HS-5 (cell line): ENCODE data around the gene THBS3.
"Not testable (repeated sequence)": the region's sequence is repeated elsewhere in the genome, so short reads cannot be mapped to it uniquely, and the experiment has no call there.

Experiments
- DNase-seq: peaks from one replicate; pipeline ENCODE4 v3.0.0-alpha.2; 2012; ENCODE audit warnings: low read depth

Gene THBS3

DNA sequence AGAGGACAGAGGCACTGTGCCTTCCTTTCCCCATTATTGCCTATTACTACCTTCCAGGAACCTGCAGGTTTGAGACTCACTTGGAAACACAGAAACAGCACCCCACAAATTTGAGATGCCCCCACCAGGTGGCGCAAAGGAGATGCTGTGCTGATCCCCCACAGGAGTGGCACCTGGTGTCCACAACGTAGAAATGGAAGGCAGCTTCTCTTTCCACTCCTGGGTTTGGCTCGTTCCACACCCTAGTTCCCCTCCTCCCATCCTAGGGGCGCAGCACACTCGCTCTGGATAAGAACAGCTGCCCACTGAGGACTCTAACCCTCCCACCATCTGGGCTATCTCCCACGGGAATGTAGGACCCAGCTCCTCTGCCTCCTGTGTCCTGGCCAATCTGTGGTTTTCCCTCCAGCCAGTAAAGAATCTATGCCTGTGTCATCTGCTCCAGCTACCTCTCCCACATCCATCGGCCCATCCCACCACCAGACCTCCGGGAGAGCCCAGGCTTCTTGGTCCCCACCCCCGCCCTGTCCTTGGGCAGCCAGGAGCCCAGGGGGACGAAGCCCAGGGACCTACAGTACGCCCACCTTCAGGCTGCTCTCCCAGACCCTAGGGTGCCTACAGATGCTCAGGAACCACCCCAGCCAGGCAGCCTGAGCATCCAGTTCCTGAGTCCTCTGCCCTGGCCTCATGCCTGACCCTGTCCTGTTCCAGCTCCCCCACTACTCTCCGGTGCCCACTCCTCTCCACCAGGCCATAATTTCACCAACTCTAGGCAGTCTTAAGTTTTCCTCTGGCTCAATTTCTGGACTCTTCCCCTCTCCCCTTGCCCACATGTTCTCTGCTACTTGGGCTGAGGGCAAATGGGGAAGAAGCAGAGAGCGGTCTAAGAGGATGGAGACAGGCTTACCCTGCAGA lies 549 bp downstream of the THBS3 start:
- peak; percentile 65 for DNase-seq

DNA sequence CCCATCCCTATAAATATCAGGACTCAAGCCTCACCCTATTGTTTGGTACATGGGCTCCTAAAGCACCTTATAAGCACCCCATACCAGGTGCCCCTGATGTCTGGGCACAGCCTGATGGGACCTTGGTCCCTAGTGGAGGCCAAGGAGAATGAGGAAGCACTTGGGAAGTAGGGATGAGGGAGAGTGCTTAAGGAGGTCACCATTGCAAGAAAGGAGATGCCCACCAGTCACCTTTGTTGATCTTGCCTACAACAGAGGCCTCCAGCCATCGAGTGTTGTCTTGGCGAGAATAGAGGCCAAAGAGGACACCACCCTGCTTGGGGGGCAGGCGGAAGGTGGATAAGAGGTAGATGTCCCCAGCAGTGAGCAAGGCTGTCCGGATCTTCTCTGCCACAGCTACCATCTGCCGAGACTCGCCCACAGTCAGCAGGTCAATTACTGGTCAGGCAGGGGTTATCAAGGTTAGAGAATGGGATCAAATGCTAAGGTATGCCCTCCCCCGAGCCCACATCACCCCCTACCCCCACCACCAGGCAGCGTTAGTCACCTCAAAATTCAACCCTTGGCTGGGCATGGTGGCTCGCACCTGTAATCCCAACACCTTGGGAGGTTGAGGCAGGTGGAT lies 1.6 kb downstream of the THBS3 start:
- DNase-seq, result no peak

DNA sequence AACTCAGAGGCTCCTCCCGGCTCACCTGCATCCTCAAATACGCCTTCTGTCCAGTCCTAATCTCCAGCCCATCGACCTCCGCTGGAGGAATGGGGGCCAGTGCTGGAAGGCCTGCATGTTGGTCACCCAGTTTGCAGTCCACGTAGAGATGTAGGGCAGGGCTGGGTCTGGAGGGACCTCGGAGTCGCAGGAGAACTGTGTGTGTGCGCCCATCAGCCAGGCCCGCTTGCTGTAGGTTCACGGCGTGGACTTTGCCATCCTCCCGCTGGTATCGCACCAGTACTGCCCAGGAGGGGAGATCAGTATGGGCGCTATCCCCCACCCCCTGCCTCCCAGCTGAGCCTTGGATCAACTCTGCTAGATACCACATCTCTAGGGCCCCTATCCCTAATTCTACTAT lies 2.7 kb downstream of the THBS3 start:
- DNase-seq, result no peak

DNA sequence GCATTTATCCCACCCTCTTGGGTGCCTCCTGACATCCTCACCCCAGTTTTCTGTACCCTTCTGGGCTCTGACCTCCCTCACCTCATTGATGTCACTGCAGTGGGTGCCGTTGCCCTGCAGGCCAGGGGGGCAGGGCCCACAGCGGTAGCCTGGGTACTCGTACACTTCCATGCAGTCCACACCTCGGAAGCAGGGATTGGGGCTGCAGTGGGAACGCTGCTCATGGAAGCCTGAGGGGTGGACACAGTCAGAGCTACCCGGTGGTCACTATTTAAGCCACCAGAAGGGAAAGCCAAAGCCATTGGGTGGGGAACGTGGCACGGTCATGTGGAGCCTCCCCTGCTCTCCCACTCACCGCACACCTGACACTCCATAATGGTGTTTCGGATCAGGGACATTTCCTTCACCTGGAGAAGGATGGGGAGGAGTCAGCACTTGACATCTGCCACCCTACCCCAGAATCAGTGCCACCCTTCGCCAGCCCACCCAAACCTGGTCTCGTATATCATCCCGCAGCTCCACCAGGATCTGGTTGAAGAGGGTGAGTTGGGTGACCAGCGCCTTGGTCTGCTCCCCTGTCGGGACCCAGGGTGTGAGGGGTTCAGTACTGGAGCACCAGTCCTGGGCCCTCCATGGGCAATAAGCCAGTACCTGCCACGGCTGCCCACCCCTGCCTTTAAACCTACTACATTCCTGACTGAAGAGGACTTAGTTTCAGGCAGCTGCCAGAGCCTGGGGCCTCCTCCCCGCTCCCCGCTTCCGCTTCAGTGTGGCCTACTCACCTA lies 4.8 kb downstream of the THBS3 start:
- no peak for DNase-seq

DNA sequence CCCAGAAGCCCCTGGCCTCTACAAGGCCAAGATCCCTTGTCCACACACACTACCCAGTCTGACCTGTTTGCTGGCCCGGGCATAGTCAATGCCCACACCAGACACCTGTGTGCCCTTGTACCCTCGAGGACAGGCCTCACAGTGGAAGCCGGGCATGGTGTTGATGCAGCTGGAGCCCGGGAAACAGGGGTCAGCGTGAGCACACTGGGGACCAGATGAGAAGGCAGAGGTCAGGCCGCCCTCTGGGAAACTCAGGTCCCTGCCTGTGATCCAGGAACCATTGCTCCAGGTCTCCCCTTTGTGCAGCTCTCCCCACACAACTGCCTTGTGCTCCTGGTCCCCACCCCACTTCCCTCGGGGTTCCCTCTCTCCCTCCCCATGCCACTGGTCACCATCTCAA lies 5.5 kb downstream of the THBS3 start:
- no peak for DNase-seq

DNA sequence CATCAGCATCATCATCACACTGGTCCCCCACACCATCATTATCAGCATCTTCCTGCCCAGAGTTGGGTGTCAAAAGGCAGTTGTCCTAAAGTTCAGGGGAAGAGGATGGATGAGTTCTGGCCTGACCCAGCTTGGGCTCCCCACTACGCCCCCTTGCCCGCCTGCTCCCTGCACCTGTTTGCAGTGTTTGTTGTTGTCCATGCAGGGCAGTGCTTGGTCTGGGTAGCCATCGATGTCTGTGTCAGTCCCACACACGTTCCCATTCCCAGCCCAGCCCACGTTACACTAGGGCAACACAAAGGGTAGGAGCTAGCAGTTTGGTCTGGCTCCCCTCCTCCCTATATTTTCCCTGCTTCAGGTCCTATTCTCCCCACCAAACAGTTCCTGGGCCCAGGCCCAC lies 6.8 kb downstream of the THBS3 start:
- DNase-seq, result no peak

DNA sequence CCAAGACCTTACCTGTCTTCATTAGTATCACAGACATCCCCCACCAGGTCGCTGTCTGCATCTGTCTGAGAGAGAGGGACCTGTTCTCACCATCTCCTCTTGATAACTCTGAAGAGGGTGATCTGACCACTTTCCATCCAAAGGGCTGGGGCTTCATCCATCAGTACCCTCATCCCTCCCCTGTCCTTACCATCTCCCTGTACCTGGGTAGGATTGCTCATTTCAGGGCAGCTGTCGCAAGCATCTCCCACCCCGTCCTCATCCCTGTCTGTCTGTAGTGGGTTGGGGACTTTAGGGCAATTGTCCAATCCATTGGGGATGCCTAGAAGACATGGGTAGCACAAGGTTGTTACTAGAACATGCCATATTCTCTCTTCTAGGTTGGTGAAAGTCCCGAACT lies 7.9 kb downstream of the THBS3 start:
- no peak for DNase-seq

DNA sequence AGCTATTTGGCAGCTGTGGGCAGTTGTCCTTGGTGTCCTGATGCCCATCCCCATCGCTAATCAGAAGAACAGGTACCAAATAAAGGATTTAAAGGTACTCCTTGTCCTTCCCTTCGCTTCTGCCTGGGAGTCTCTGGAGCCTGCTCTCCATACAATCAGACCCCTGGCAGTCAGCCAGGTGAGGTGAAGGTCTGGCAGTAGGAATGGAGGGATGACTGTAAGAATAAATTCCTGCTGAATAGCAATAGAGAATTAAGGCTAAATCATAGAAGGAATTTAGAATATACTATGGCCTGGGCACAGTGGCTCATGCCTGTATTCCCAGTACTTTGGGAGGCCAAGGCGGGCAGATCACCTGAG lies 9.2 kb downstream of the THBS3 start:
- DNase-seq, result no peak

DNA sequence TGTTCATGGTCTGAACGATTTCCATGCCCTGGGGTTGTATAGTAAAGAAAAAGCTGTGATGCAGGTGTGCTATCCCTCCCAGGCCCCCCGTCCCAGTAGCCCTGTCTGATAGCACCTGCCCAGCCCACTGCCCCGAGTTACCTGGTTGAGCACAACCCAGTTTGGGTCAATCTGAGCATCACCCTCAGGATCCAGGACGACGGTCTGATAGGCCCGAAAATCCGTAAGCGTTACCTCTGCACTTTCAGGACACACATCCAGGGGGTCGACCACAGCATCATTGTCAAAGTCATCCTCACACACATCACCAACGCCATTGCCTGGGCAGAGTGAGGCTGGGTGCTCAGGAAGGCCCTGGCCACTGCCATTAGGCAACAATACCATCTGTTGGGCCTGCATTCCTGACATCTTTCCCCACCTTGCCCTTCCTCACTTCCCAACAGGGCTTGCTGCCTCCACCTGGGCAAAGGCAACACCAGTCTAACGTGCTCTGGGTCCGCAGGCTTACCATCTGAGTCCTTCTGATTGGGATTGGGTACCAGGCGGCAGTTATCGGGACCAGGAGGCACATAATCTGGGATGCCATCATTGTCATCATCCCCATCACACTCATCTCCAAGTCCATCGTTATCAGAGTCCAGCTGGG lies 9.7 kb downstream of the THBS3 start:
- no peak for DNase-seq

DNA sequence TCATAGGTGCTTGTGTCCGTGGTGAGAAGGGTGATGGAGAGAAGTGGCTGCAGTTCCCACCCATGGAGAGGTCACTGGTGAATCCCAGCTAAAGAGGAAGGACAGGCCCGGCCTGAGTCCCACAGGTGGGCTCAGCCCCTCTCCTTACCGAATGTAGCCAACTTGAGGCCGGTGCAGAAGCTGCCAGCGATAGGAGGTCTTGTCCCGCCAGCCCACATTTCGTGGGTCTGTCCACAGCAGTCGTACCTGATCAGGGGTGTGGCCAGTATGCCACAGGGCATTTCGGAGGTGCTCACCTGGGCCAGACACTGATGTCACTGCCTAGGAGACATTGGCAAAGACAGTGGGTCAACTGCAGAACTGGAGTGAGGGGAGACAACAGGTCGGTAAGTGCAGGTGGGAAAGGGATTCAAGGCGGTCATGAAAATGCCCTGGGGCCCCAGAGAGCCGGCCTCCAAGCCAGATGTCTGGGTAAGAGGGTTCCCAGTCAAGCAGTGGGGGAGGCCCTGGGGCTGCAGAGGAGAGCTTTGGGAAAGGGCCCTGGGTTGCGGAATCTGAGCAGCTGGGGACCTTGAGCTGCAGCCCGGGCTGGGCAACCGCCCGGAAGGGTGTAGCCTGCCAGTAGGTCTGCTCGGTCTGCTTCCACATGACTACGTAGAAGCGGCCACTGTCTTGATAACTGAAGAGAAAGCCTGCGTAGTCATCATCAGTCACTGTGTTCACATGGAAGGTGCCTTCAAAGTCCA lies 10.6 kb downstream of the THBS3 start:
- DNase-seq, result no peak

DNA sequence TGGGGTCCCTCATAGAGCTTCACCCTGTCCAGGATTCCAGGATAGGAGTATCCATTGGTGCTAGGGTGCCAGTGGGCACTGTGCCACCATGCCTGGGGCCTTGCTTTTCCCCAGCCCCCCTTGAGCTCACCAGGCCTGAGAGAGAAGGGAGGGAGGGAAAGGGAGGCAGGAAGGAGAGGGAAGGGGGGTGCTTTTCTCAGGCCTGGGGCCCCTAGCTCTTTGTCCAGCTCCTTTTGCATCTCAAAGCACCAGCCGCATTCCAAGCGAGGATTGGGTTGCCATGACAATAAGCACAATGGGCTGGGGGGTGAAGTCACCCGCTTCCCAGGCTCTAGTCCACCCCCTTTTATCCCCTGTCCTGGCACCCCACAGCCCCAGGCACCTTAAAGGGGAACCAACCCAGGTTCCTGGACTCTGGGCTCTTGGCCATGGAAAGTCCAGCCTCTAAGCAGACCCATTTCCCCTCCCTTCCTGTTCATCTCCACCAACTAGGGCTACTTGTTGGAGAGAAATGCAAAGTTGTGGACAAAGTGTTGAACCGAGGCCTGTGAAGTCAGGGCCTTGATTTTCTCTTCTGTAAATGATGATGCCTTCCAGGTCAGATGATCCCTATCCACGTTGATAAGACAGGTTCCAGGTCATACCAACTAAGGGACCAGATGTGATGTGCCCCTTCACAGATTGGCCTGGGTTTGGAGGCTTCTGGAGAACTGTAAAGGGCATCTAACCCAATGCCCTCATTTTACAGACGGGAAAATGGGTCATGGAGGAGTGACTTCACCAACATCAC lies 11.4 kb downstream of the THBS3 start:
- no peak for DNase-seq

DNA sequence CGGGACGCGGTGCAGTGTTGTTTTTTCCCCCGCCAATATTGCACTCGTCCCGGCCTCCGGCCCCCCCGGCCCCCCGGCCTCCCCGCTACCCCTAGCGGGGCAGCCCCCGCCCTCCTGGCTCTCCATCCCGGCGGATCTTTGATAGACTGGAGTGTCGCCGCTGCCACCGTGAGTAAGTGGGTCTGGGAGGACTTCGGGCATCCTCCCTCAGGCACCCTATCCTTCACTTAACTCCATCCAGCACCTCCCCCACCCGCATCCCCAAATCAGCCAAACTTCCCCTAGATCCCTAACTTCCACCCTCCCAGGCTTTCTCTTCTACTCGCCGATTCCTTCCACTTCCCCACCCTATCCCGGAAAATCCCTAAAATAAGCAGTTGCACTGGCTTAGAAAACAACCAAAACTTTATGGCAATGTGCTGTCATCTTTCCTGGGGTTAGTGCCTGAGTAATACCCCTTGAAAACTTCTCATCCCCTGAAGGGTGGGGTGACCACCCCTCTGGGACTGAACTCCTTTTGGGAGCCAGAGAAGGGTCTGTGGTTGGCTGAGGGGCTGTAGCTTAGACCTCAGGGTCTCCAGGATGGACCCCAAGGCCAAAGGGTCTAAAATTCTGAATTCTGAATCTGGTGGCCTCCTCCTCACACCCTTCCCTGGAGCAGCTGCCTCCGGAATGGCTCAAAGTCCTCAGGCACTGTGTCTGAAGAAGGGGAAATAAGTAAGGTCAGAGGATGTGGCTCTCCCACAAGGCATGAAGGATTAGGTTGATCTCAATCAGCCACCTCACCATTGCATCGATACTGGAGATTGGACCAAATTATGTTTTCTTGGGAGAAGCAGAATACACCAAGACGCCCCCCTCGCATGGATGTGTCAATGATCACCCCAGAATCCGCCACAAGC lies 12.2 kb downstream of the THBS3 start:
- no peak for DNase-seq

DNA sequence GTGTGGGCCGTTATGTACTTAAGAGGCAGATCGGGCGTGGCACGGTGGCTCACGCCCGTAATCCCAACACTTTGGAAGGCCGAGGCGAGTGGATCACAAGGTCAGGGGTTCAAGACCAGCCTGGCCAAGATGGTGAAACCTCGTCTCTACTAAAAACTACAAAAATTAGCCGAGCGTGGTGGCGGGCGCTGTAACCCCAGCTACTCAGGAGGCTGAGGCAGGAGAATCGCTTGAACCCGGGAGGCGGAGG lies 13.8 kb downstream of the THBS3 start:
- not testable (repeated sequence) for DNase-seq

DNA sequence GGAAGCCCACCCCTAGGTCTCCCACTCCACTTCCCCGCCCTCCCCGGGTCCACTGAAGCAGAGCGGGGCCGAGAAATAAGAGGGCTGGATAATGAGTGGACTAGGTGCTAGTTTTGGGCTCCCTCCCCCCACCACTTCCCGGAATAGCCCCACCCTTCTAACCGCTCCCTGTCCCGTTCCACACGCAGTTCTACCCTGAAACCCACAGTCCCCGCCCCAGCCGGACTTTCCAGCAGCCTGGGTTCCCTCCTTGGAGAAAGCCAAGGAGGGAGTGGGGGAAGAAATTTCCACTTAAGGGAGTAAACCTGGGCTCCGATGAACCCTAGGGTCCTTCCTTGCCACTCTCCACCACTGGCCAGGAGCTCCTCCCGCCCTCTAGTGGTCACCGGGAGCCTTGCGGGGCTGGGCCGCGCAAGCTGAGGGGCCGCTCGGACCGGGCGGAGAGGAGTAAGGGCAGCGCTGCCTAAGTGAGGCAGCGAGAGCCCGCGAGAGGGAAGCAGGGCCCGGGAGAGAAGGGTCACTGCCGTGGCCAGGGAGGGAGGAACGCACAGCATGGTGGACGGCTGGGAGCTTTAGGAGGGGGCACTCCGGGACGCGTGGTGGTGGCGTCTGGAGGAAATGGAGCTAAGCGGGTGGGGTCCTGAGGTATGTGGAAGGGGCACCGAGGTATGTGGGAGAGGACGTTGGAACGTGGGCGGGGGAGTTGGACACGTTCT lies 14.3 kb downstream of the THBS3 start:
- peak; percentile 60 for DNase-seq

DNA sequence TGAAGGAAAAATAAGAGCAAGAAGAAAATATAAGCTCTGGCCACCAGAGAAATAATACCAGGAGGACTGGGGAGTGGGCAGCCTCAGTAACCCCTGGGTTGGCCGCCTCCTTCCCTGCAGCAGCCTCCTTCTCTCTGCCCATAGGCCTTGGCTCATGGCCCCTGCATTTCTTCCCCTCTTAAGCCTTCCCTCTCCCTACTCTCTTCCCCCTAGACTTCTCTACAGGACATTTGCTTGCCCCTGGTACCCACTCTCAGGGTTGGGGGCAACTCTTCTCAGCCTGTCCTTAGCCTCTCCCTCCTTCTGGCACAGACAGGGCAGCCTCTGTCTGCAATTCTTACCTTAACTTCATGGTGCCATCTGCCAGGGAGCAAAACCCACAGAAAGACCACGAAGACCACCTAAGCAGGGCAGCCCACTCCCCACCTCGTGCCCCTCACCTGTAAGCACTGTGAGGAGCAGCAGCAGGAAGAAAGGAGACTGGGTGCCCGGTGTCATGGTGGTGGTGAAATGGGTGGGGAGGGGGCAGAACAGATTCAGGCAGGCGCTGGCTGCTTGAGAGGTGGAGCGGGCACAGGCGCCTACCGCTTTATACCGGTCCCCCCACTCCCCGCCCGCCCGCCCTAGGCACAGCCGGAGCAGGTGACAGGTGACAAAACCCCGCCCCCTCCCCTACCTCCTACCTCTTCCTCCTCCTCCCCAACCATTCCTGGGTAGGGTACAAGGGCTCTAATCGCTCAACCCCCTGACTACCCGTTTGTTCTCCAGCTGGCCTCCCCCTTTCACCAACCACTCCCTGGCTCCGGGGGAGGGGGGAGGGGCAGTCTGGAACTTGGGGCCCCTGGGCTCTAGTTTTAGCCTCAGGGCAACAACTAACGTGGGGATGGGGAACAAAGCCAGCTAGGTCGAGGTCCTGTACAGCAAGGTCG lies 15.1 kb downstream of the THBS3 start:
- DNase-seq, result no peak

DNA sequence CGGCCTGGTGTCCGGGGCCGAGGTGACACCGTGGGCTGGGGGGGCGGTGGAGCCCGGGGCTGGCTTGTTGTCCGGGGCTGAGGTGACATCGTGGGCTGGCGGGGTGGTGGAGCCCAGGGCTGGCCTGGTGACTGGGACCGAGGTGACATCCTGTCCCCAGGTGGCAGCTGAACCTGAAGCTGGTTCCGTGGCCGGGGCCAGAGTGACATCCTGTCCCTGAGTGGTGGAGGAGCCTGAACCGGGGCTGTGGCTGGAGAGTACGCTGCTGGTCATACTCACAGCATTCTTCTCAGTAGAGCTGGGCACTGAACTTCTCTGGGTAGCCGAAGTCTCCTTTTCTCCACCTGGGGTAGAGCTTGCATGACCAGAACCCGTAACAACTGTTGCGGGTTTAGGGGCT lies 15.8 kb downstream of the THBS3 start:
- DNase-seq, result no peak

DNA sequence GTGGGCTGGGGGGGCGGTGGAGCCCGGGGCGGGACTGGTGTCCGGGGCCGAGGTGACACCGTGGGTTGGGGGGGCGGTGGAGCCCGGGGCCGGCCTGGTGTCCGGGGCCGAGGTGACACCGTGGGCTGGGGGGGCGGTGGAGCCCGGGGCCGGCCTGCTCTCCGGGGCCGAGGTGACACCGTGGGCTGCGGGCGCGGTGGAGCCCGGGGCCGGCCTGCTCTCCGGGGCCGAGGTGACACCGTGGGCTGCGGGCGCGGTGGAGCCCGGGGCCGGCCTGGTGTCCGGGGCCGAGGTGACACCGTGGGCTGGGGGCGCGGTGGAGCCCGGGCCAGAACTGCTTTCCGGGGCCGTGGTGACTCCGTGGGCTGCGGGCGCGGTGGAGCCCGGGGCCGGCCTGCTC lies 17.8 kb downstream of the THBS3 start:
- DNase-seq, result not testable (repeated sequence)

DNA sequence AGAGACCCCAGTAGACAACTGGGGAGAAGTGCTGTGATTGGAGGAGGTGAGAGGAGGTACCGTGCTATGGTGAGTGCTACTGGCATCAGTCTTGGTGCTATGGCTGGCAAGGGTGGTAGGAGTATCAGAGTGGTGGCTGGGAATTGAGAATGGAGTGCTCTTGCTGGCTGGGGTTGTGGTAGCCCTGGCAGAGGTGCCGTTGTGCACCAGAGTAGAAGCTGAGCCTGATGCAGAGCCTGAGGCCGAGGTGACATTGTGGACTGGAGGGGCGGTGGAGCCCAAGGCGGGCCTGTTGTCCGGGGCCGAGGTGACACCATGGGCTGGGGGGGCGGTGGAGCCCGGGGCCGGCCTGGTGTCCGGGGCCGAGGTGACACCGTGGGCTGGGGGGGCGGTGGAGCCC lies 19.4 kb downstream of the THBS3 start:
- DNase-seq, result no peak
